GM11168 (cell line): ENCODE results near the gene GTF2A1L.
"Not testable (repeated sequence)": the region's sequence is repeated elsewhere in the genome, so short reads cannot be mapped to it uniquely, and the experiment has no call there.

Experiments
- in situ Hi-C: fragments of 300-500 bp; cut with MboI; formaldehyde crosslinking; loops from one replicate; pipeline ENCODE4 v1.12.0; 2022; ENCODE audit warnings: low sequenced_read_pairs; ENCODE audit not compliant: unreplicated experiment

GTF2A1L gene

GRCh38 chr2:48696881-48697280 lies 79.2 kb downstream of the GTF2A1L start:
- in situ Hi-C loops, result no loop called here

- in situ Hi-C loops, result no loop called here
These were observed 81.8 kb downstream of the GTF2A1L start for GRCh38 chr2:48699348-48699930.

GRCh38 chr2:48703621-48704020 lies 86.0 kb downstream of the GTF2A1L start:
- in situ Hi-C loops, result not testable (repeated sequence)

- in situ Hi-C loops, result no loop called here
These were observed 89.8 kb downstream of the GTF2A1L start for GRCh38 chr2:48707466-48707865.

GRCh38 chr2:48709096-48710034 lies 91.7 kb downstream of the GTF2A1L start:
- in situ Hi-C loops, result no loop called here

- in situ Hi-C loops, result no loop called here
These were observed 93.7 kb downstream of the GTF2A1L start for GRCh38 chr2:48711343-48711742.

- in situ Hi-C loops, result no loop called here
These were observed 94.5 kb downstream of the GTF2A1L start for GRCh38 chr2:48712151-48712550.

GRCh38 chr2:48713647-48714046 lies 96.0 kb downstream of the GTF2A1L start:
- in situ Hi-C loops, result no loop called here

- in situ Hi-C loops, result no loop called here
These were observed 96.6 kb downstream of the GTF2A1L start for GRCh38 chr2:48714245-48714644.

GRCh38 chr2:48715042-48715899 lies 97.6 kb downstream of the GTF2A1L start:
- in situ Hi-C loops, result no loop called here

- in situ Hi-C loops, result no loop called here
These were observed 98.3 kb downstream of the GTF2A1L start for GRCh38 chr2:48715956-48716355.

GRCh38 chr2:48717846-48718245 lies 100.2 kb downstream of the GTF2A1L start:
- in situ Hi-C loops, result no loop called here

GRCh38 chr2:48719480-48720177 lies 102.0 kb downstream of the GTF2A1L start:
- in situ Hi-C loops, result no loop called here

- in situ Hi-C loops, result no loop called here
These were observed 103.5 kb downstream of the GTF2A1L start for GRCh38 chr2:48721158-48721557.

- in situ Hi-C loops, result no loop called here
These were observed 104.7 kb downstream of the GTF2A1L start for GRCh38 chr2:48722391-48722790.

- in situ Hi-C loops, result no loop called here
These were observed 105.5 kb downstream of the GTF2A1L start for GRCh38 chr2:48723129-48723528.

GRCh38 chr2:48724278-48724677 lies 106.6 kb downstream of the GTF2A1L start:
- in situ Hi-C loops, result no loop called here

GRCh38 chr2:48725696-48726494 lies 108.2 kb downstream of the GTF2A1L start:
- in situ Hi-C loops, result no loop called here

- in situ Hi-C loops, result no loop called here
These were observed 109.9 kb downstream of the GTF2A1L start for GRCh38 chr2:48727560-48727959.
